PC-3 (cell line): ENCODE measurements around the gene DSCAM. TPM values are rescaled to one million over a fixed set of nuclear protein-coding genes. Genes with fewer than 3 reads are reported as not detected.

Source experiments
- ATAC-seq: fragments of 200-7000 bp; cut with Tn5 transposase; 2 replicates; pipeline ENCODE4 v1.9.1; 2020; ENCODE audit warnings: mild to moderate bottlenecking, moderate library complexity
- BruUV-seq: library from RNA; stranded (reverse); fragments of 400-500 nt; replicated peaks from 2 replicates; lab custom pipeline; 2021; lab: Mats Ljungman, UMichigan
- CTCF ChIA-PET: fragments of 300-600 bp; sonication (Branson Sonifier 250); formaldehyde crosslinking; loops from one replicate; lab custom pipeline; 2022; ENCODE audit warnings: antibody characterized with exemption; lab: Charles Lee
- POLR2A ChIA-PET: fragments of 300-600 bp; sonication (Branson Sonifier 250); formaldehyde crosslinking; loops from one replicate; lab custom pipeline; 2022; ENCODE audit warnings: antibody characterized with exemption; ENCODE audit not compliant: unreplicated experiment; lab: Charles Lee
- DNase-seq: peaks from one replicate; pipeline ENCODE4 v3.0.0-alpha.2; 2015
- H2AFZ ChIP-seq: fragments of 300-600 bp; sonication (generic); 2 replicates; pipeline ENCODE4 v1.6.0; 2016; ENCODE audit warnings: antibody characterized with exemption, low read length
- H3F3A ChIP-seq: fragments of 300-600 bp; sonication (generic); one replicate; pipeline ENCODE4 v1.6.0; 2017; ENCODE audit warnings: antibody characterized with exemption, low read length, control low read depth, mild to moderate bottlenecking; ENCODE audit not compliant: unreplicated experiment
- H3K27ac ChIP-seq: fragments of 300-600 bp; sonication (generic); 2 replicates; pipeline ENCODE4 v1.5.1; 2016; ENCODE audit warnings: mild to moderate bottlenecking, low read length
- H3K27me3 ChIP-seq: fragments of 300-600 bp; sonication (generic); 2 replicates; pipeline ENCODE4 v1.6.1; 2016; ENCODE audit warnings: low read length, mixed read lengths
- H3K36me3 ChIP-seq: fragments of 300-600 bp; sonication (generic); 2 replicates; pipeline ENCODE4 v1.6.1; 2016; ENCODE audit warnings: low read depth, mixed run types, low read length, mixed read lengths
- H3K4me1 ChIP-seq: fragments of 300-600 bp; sonication (generic); 2 replicates; pipeline ENCODE4 v1.5.1; 2016; ENCODE audit warnings: low read length; ENCODE audit not compliant: insufficient read depth
- H3K4me2 ChIP-seq: fragments of 300-600 bp; sonication (generic); 2 replicates; pipeline ENCODE4 v1.6.0; 2016; ENCODE audit warnings: low read length
- H3K4me3 ChIP-seq: fragments of 300-600 bp; sonication (generic); 2 replicates; pipeline ENCODE4 v1.5.1; 2016; ENCODE audit warnings: mild to moderate bottlenecking, low read length, mixed read lengths
- H3K79me2 ChIP-seq: fragments of 300-600 bp; sonication (generic); 2 replicates; pipeline ENCODE4 v1.6.1; 2017; ENCODE audit warnings: low read length, mixed read lengths
- H3K9ac ChIP-seq: fragments of 300-600 bp; sonication (generic); 2 replicates; pipeline ENCODE4 v1.6.0; 2016; ENCODE audit warnings: mild to moderate bottlenecking, low read length
- H3K9me2 ChIP-seq: fragments of 300-600 bp; sonication (generic); replicated peaks from 2 replicates; pipeline ENCODE4 v1.6.1; 2016; ENCODE audit warnings: mixed run types, low read length, mixed read lengths
- H3K9me3 ChIP-seq: fragments of 300-600 bp; sonication (generic); 2 replicates; pipeline ENCODE4 v1.6.1; 2016; ENCODE audit warnings: low read length, mixed read lengths
- H4K20me1 ChIP-seq: fragments of 300-600 bp; sonication (generic); 2 replicates; pipeline ENCODE4 v1.6.1; 2016; ENCODE audit warnings: low read length, mixed read lengths
- CTCF ChIP-seq: fragments of 300-600 bp; sonication (generic); conservative IDR thresholded peaks from 2 replicates; pipeline ENCODE4 v1.5.1; 2017; ENCODE audit warnings: antibody characterized with exemption, low read depth, mild to moderate bottlenecking, low read length
- EZH2 ChIP-seq: fragments of 300-600 bp; sonication (generic); IDR thresholded peaks from one replicate; pipeline ENCODE4 v1.6.1; 2017; ENCODE audit warnings: antibody characterized with exemption, mild to moderate bottlenecking, low read length; ENCODE audit not compliant: unreplicated experiment
- EZH2phosphoT487 ChIP-seq: fragments of 300-600 bp; sonication (generic); IDR thresholded peaks from 2 replicates; pipeline ENCODE4 v1.6.1; 2018; ENCODE audit warnings: mild to moderate bottlenecking, antibody characterized with exemption, low read length, borderline replicate concordance
- intact Hi-C: fragments of 100-400 bp; cut with micrococcal nuclease; formaldehyde crosslinking; loops from 2 replicates; pipeline ENCODE4 v1.9.0; 2023
- total RNA-seq: library from RNA; depleted of rRNA; stranded (reverse); fragments of >200 nt; gene quantifications from 2 replicates; pipeline ENCODE4 v1.2.3, GENCODE V29; 2014

The DSCAM gene
- total RNA-seq, 1 experiment from 2014 or later = not detected

GRCh38 chr21:40340357-40340756 lies 506.6 kb downstream of the DSCAM start:
- Histone ChIP-seq H3K9me2 (no peaks in the 10 kb centered on the region), H3K4me1 (no peaks in the 10 kb centered on the region), H4K20me1 (no peaks in the 10 kb centered on the region), H3K79me2 (no peaks in the 10 kb centered on the region), H3F3A (no peaks in the 10 kb centered on the region), H2AFZ (no peak overlapping the region), H3K4me2 (no peak overlapping the region), H3K36me3 (no peaks in the 10 kb centered on the region), H3K9me3 (peaks cover 32% of the 10 kb centered on the region), H3K9ac (no peak overlapping the region), H3K27ac (no peak overlapping the region), H3K27me3 (no peaks in the 10 kb centered on the region), H3K4me3 (no peak overlapping the region)
- ATAC-seq = no peak
- no peak for DNase-seq
- intact Hi-C loops = no loop called here
- BruUV-seq = no TSS peak
- TF ChIP-seq EZH2phosphoT487 (no peak), EZH2 (no peak), CTCF (no peak)
- CTCF ChIA-PET = no interaction called here
- POLR2A ChIA-PET = no interaction called here

- Histone ChIP-seq H3K4me1 (no peaks in the 10 kb centered on the region), H3K4me3 (no peak overlapping the region), H3K36me3 (no peaks in the 10 kb centered on the region), H3K27me3 (no peaks in the 10 kb centered on the region), H3K9me2 (no peaks in the 10 kb centered on the region), H4K20me1 (no peaks in the 10 kb centered on the region), H3K79me2 (no peaks in the 10 kb centered on the region), H3F3A (no peaks in the 10 kb centered on the region), H3K9me3 (peaks cover 19% of the 10 kb centered on the region), H3K27ac (no peak overlapping the region), H3K9ac (no peak overlapping the region), H2AFZ (no peak overlapping the region), H3K4me2 (no peak overlapping the region)
- ChIA-PET POLR2A (no interaction called here), CTCF (no interaction called here)
- BruUV-seq = no TSS peak
- TF ChIP-seq EZH2phosphoT487 (no peak), EZH2 (no peak), CTCF (no peak)
- intact Hi-C loops = no loop called here
- DNase-seq = no peak
- ATAC-seq = no peak
These were observed 507.9 kb downstream of the DSCAM start for GRCh38 chr21:40339050-40339449.

GRCh38 chr21:40337981-40338380 lies 509.0 kb downstream of the DSCAM start:
- peaks cover 21% of the 10 kb centered on the region for H3K9me3 ChIP-seq
- CTCF ChIA-PET = no interaction called here

More at GRCh38 chr21:40337981-40338380, 509.0 kb downstream of the DSCAM start:
- H3K4me2 ChIP-seq = no peak overlapping the region
- no peaks in the 10 kb centered on the region for H3K9me2 ChIP-seq
- H4K20me1 ChIP-seq = no peaks in the 10 kb centered on the region
- no peaks in the 10 kb centered on the region for H3K79me2 ChIP-seq
- DNase-seq (no peak), ATAC-seq (no peak)
- H3K36me3 ChIP-seq = no peaks in the 10 kb centered on the region
- no peaks in the 10 kb centered on the region for H3F3A ChIP-seq
- no peak overlapping the region for H3K9ac ChIP-seq
- no peaks in the 10 kb centered on the region for H3K4me1 ChIP-seq
- BruUV-seq = no TSS peak
- no peak overlapping the region for H2AFZ ChIP-seq
- no peak overlapping the region for H3K27ac ChIP-seq
- H3K4me3 ChIP-seq = no peak overlapping the region
- intact Hi-C loops = no loop called here
- POLR2A ChIA-PET = no interaction called here
- no peaks in the 10 kb centered on the region for H3K27me3 ChIP-seq
- TF ChIP-seq CTCF = no peak
- no peak for TF ChIP-seq EZH2
- TF ChIP-seq EZH2phosphoT487 = no peak
